ENCODE data around the gene RALGDS. TPM values are rescaled to one million over a fixed set of nuclear protein-coding genes. Genes with fewer than 3 reads are reported as not detected.
"Not testable (repeated sequence)": the region's sequence is repeated elsewhere in the genome, so short reads cannot be mapped to it uniquely, and the experiment has no call there.

Gene RALGDS
- total RNA-seq, 1 experiment from 2014 or later, result 29.8 TPM

- in situ Hi-C loops (cut with HindIII; ENCODE audit: low sequenced_read_pairs), result not testable (repeated sequence)
- peak; percentile 48 for DNase-seq (ENCODE audit: low spot score)
Observed at GRCh38 chr9:133062569-133062968, 58.5 kb downstream of the RALGDS start.

- in situ Hi-C loops (cut with HindIII; ENCODE audit: low sequenced_read_pairs), result not testable (repeated sequence)
- peak; percentile 42 for DNase-seq (ENCODE audit: low spot score)
Observed at GRCh38 chr9:133061764-133062145, 59.3 kb downstream of the RALGDS start, which contains the start of gene CEL. Gene CEL (plus strand): TSS chr9:133061981. CDS start chr9:133062003, 22 bp downstream.

DNA sequence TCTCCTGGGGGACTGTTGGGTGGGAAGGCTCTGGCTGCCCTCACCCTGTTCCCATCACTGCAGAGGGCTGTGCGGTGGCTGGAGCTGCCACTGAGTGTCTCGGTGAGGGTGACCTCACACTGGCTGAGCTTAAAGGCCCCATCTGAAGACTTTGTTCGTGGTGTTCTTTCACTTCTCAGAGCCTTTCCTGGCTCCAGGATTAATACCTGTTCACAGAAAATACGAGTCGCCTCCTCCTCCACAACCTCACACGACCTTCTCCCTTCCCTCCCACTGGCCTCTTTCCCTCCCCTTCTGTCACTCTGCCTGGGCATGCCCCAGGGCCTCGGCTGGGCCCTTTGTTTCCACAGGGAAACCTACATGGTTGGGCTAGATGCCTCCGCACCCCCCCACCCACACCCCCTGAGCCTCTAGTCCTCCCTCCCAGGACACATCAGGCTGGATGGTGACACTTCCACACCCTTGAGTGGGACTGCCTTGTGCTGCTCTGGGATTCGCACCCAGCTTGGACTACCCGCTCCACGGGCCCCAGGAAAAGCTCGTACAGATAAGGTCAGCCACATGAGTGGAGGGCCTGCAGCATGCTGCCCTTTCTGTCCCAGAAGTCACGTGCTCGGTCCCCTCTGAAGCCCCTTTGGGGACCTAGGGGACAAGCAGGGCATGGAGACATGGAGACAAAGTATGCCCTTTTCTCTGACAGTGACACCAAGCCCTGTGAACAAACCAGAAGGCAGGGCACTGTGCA, 59.8 kb downstream of the RALGDS start:
- peak; percentile 68 for DNase-seq (ENCODE audit: low spot score)
- in situ Hi-C loops (cut with HindIII; ENCODE audit: low sequenced_read_pairs), result not testable (repeated sequence)

DNA sequence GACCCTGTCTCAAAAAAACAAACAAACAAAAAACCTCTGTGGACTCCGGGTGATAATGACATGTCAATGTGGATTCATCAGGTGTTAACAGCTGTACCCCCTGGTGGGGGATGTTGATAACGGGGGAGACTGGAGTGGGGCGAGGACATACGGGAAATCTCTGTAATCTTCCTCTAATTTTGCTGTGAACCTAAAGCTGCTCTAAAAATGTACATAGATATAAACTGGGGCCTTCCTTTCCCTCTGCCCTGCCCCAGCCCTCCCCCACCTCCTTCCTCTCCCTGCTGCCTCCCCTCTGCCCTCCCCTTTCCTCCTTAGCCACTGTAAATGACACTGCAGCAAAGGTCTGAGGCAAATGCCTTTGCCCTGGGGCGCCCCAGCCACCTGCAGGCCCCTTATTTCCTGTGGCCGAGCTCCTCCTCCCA, 60.6 kb downstream of the RALGDS start:
- in situ Hi-C loops (cut with HindIII; ENCODE audit: low sequenced_read_pairs), result no loop called here
- DNase-seq (ENCODE audit: low spot score), result peak; percentile 18

DNA sequence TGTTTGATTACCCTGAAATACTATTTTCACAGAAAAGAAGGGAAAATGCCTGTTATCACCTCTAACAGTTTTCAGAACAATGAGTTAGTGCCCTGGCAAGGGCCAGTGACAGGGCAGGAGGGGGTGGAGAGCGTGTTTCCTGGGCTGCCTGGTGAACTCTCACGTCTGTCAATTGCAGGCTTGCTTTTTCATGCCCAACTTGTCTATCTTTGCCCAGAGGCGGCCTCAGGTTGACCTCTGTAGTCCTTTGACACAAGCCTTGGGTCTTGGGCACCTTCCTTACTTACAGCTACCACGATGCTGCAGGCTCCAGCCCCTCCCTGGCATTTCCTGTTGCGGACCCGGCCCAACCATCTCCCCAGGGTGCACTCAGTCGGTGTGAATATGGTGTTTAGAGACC, 61.4 kb downstream of the RALGDS start:
- DNase-seq (ENCODE audit: low spot score), result no peak
- in situ Hi-C loops (cut with HindIII; ENCODE audit: low sequenced_read_pairs), result no loop called here

DNA sequence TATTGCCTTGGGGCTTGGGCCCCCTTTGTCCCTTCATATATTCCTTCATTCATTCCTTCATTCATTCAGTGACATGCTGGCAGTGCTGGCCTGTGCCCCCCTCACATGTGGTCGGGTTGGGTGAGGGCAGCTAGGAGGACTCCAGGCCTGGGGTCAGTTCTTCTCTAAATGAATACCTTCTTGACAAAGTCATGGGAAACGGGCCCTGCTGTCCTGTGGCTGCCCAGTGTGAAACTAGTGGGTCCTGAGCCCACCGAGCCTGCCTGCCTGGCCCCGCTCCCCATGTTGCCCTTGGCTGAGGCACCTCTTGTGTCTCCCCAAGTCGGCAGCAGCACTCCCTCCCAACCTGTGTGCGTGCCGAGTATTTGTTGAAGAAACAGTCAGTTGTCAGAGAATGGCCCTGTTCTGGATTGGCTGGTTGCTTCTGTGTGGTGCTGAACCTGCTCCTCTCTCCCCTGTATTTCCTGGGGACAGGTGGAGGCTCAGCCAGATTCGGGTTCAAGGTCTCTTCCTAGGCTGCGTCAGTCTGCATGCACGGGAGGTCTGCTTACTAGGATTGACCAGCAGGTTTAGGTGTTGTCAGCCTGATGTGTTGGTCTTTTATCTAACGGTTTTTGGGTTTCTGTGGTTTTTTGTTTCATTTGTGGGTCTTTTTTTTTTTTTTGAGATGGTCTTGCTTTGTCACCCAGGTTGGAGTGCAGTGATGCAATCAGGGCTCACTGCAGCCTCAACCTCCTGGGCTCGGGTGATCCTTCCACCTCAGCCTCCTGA, 62.3 kb downstream of the RALGDS start:
- DNase-seq (ENCODE audit: low spot score), result peak; percentile 24
- in situ Hi-C loops (cut with HindIII; ENCODE audit: low sequenced_read_pairs), result no loop called here

- in situ Hi-C loops (cut with HindIII; ENCODE audit: low sequenced_read_pairs), result no loop called here
- no peak for DNase-seq (ENCODE audit: low spot score)
Observed at GRCh38 chr9:133058071-133058470, 63.0 kb downstream of the RALGDS start.

- in situ Hi-C loops (cut with HindIII; ENCODE audit: low sequenced_read_pairs), result no loop called here
- DNase-seq (ENCODE audit: low spot score), result no peak
Observed at GRCh38 chr9:133057553-133057952, 63.5 kb downstream of the RALGDS start.

GRCh38 chr9:133057006-133057405, 64.0 kb downstream of the RALGDS start:
- no peak for DNase-seq (ENCODE audit: low spot score)
- in situ Hi-C loops (cut with HindIII; ENCODE audit: low sequenced_read_pairs), result no loop called here

GRCh38 chr9:133056533-133056932, 64.5 kb downstream of the RALGDS start:
- in situ Hi-C loops (cut with HindIII; ENCODE audit: low sequenced_read_pairs), result no loop called here
- no peak for DNase-seq (ENCODE audit: low spot score)

GRCh38 chr9:133055788-133056420, 65.1 kb downstream of the RALGDS start:
- in situ Hi-C loops (cut with HindIII; ENCODE audit: low sequenced_read_pairs), result no loop called here
- DNase-seq (ENCODE audit: low spot score), result no peak

- DNase-seq (ENCODE audit: low spot score), result no peak
- in situ Hi-C loops (cut with HindIII; ENCODE audit: low sequenced_read_pairs), result no loop called here
Observed at GRCh38 chr9:133054966-133055365, 66.1 kb downstream of the RALGDS start.

DNA sequence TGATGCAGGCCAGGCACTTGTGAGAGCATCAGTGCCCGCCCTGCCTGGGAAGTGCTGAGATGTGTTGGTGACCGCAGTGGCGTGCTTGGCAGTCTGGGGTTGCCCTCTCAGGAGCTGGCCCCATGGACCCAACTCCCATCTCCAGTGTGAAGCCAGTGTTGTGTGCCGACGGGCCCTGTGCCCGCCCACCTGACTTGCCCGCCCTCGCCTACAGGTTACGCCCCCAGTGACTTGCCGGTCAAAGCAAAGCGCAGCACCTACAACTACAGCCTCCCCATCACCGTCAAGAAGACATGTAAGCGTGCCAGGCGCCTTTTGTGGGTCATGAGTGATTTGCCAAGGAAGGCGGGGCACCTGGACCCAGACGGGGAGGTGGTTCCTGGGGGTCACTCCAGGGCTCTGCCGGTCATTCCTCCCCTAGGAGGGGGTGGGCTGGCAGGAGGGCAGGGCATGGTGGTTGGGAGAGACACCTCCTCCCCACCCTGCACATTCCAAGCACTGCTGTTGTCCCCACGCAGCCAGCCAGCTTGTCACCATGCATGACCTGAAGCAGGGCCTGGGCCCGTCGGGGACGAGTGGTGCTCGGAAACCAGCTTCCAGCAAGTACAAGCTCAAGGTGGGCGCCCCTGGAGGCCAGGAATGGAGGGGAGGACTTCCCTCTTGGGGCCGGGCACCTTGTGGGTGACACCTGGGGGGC, 66.7 kb downstream of the RALGDS start:
- DNase-seq (ENCODE audit: low spot score), result no peak
- in situ Hi-C loops (cut with HindIII; ENCODE audit: low sequenced_read_pairs), result no loop called here

DNA sequence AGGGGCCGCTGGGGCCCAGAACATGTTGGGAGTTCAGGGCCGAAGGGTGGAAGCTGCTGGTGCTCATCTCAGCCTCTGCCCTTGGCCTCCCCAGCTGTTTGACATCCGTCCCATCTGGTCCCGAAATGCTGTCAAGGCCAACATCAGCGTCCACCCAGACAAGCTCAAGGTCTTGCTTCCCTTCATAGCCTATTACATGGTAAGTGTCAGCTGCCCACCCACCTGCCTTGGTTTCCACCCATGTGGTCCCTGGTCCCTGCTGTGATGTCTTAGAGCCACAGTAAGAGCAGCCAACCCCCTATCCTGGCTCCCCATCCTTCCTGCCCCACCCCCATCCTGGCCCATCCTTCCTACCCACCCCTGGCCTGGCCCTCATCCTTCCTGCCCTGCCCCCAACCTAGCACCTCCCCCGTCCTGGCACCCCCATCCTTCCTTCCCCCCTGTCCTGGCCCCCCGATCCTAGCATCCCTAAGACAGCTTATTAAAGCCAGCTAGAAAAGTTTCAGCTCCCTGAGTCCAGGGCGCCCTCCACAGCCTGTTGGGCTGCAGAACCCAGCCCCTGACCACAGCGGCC, 69.0 kb downstream of the RALGDS start:
- in situ Hi-C loops (cut with HindIII; ENCODE audit: low sequenced_read_pairs), result no loop called here
- DNase-seq (ENCODE audit: low spot score), result no peak

DNA sequence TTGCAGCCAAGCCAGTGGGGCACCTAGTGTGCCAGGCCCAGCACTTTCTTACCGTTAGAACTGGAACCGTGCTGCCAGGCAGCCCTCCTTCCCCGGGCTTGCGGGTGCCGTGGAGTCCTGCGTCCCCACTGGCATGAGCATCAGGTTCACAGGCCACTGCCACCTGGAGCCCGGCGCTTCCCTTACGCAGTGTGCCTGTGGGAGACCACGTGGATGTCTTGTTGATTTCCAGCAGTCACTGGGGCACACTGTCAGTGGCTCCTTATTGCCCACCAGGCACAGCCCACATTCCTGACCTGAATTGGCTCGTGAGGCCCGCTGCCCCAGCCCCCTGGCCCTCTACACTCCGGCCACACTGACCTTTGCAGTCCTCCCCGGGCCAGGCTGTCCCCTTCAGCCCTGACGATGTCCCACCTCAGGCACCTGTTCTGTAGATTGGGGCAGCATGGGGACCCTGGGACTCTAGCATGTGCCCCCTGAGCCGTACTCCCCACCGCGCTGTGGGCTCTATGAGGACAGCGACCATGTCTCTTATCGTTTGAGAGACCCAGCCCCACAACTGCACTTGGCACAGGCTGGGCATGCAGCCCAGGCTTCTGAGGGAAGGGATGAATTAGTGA, 69.6 kb downstream of the RALGDS start:
- no peak for DNase-seq (ENCODE audit: low spot score)
- in situ Hi-C loops (cut with HindIII; ENCODE audit: low sequenced_read_pairs), result no loop called here

DNA sequence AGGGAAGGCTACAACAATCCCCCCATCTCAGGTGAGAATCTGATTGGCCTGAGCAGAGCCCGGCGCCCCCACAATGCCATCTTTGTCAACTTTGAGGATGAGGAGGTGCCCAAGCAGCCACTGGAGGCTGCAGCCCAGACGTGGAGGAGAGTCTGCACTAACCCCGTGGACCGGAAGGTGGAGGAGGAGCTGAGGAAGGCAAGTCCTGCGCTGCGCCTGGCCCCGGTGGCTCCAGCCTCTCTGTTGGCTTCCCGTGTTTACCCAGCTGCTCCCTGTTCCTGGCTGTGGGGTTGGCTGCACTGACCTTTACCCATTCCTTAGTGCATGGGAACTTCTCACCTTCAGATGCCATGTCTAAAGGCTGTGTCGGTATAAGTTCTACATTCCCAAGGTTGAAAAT, 70.3 kb downstream of the RALGDS start:
- in situ Hi-C loops (cut with HindIII; ENCODE audit: low sequenced_read_pairs), result no loop called here
- DNase-seq (ENCODE audit: low spot score), result no peak

DNA sequence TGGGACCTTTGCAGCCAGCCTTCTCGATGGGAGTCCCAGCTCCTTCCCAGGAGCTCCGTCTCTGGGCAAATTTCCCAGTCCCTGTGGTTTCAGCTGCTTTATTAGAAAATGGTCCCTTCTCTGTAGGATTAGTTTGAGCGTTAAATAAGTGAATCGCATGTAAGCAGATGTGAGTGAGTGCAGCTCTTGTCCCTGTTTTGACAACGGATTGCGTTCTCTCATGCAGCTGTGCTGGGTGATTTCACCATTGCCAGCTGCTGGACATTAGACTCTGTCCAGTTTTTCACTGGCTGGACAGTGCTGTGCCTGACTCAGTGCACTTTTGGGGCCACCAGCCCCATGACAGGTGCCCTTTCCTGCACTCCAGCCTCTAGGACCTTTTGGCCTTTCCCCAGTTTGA, 70.9 kb downstream of the RALGDS start:
- in situ Hi-C loops (cut with HindIII; ENCODE audit: low sequenced_read_pairs), result no loop called here

GRCh38 chr9:133049043-133049442, 72.0 kb downstream of the RALGDS start:
- no peak for DNase-seq (ENCODE audit: low spot score)
- in situ Hi-C loops (cut with HindIII; ENCODE audit: low sequenced_read_pairs), result no loop called here

More for the DNA sequence above, 70.9 kb downstream of the RALGDS start:
- DNase-seq (ENCODE audit: low spot score), result no peak

GRCh38 chr9:133048595-133048994, 72.4 kb downstream of the RALGDS start:
- in situ Hi-C loops (cut with HindIII; ENCODE audit: low sequenced_read_pairs), result no loop called here
- DNase-seq (ENCODE audit: low spot score), result no peak
